Chondrocyte (in vitro differentiated cells): ENCODE results near the gene ZGLP1. TPM values are rescaled to one million over a fixed set of nuclear protein-coding genes. Genes with fewer than 3 reads are reported as not detected.

Source experiments
- DNase-seq: peaks from one replicate; pipeline ENCODE4 v3.0.0; 2021; ENCODE audit warnings: mixed read lengths, low spot score
- H3K27ac Mint-ChIP-seq: one replicate; pipeline ENCODE4 v1.8.0; 2021; ENCODE audit warnings: mild to moderate bottlenecking, moderate library complexity, mixed read lengths; ENCODE audit not compliant: unreplicated experiment
- H3K27me3 Mint-ChIP-seq: 2 replicates; pipeline ENCODE4 v1.8.0; 2021; ENCODE audit warnings: low read depth, mixed read lengths
- H3K36me3 Mint-ChIP-seq: 2 replicates; pipeline ENCODE4 v1.8.0; 2021; ENCODE audit warnings: low read depth, mixed read lengths
- H3K4me1 Mint-ChIP-seq: 2 replicates; pipeline ENCODE4 v1.8.0; 2021; ENCODE audit warnings: low read depth, mild to moderate bottlenecking, mixed read lengths
- H3K4me3 Mint-ChIP-seq: one replicate; pipeline ENCODE4 v1.8.0; 2021; ENCODE audit warnings: mild to moderate bottlenecking, moderate library complexity, mixed read lengths; ENCODE audit not compliant: unreplicated experiment
- H3K9me3 Mint-ChIP-seq: 2 replicates; pipeline ENCODE4 v1.8.0; 2021; ENCODE audit warnings: low read depth, mixed read lengths
- CTCF ChIP-seq: fragments of 200-600 bp; sonication (generic); IDR thresholded peaks from 2 replicates; pipeline ENCODE4 v1.5.0; 2021; ENCODE audit warnings: antibody characterized with exemption, mild to moderate bottlenecking, moderate library complexity
- total RNA-seq: library from RNA; stranded (reverse); gene quantifications from 3 replicates; pipeline ENCODE4 v1.2.1, GENCODE V29; 2021

ZGLP1 gene
- total RNA-seq, 1 donor from 2014 or later: 3.4 TPM

DNA sequence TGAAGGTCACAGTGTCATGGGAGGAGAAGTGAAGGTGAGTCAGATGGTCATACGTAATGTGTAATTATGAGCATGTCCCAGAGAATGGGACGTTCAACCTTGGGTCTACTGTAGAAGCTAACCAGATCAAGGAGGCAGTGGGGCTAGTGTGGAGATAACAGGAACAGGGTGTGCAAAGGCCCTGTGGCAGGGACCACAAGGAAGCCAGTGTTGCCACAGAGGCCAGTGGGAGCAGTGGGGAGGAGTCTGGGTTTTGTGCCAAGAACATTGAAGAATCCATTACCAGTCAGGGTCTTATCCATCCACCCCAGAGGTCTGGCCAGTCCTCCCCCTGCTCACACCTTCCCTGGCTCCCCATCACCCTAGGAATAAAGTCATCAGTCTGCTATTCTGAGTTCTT is 54.3 kb downstream of the ZGLP1 start:
- H3K27me3 Mint-ChIP-seq: no peaks in the 10 kb centered on the region
- peaks cover 24% of the 10 kb centered on the region for H3K36me3 Mint-ChIP-seq
- H3K9me3 Mint-ChIP-seq: no peaks in the 10 kb centered on the region
- TF ChIP-seq CTCF: no peak
- DNase-seq: no peak
- no peak overlapping the region for H3K4me3 Mint-ChIP-seq
- peaks cover 17% of the 10 kb centered on the region for H3K4me1 Mint-ChIP-seq
- H3K27ac Mint-ChIP-seq: no peak overlapping the region

Other genes starting within 250 kb of the ZGLP1 start
- gene SHFL, start 223.5 kb downstream of the ZGLP1 start, total RNA-seq: 15.8 to 21.8 TPM (median 19.9 TPM) in 3 replicates
- gene ANGPTL6, start 207.1 kb downstream of the ZGLP1 start, total RNA-seq: 0.45 to 0.46 TPM in 2 of 3 replicates, not detected in the other
- gene PPAN, start 203.5 kb downstream of the ZGLP1 start, total RNA-seq: 28.2 to 33.1 TPM (median 31.0 TPM) in 3 replicates
- 9.5 to 13.5 TPM (median 10.4 TPM) in 3 replicates for gene P2RY11, start 198.1 kb downstream of the ZGLP1 start, total RNA-seq
- 145 to 149 TPM (median 146 TPM) in 3 replicates for gene EIF3G, start 189.9 kb downstream of the ZGLP1 start, total RNA-seq
- 46.1 to 90.2 TPM (median 47.8 TPM) in 3 replicates for gene DNMT1, start 114.9 kb downstream of the ZGLP1 start, total RNA-seq
- 4.7 to 13.4 TPM (median 12.0 TPM) in 3 replicates for gene S1PR2, start 78.5 kb downstream of the ZGLP1 start, total RNA-seq
- 39.4 to 46.1 TPM (median 39.6 TPM) in 3 replicates for gene MRPL4, start 57.6 kb downstream of the ZGLP1 start, total RNA-seq
- 3.5 to 21.8 TPM (median 19.0 TPM) in 3 replicates for gene ICAM1, start 38.7 kb downstream of the ZGLP1 start, total RNA-seq
- gene ICAM4, start 22.9 kb downstream of the ZGLP1 start, total RNA-seq: 0.31 TPM in 1 of 3 replicates, not detected in the others
- 2.2 to 9.3 TPM (median 8.9 TPM) in 3 replicates for gene ICAM5, start 19.9 kb downstream of the ZGLP1 start, total RNA-seq
- gene FDX2, start 6.2 kb upstream of the ZGLP1 start, total RNA-seq: 21.0 to 22.3 TPM (median 21.2 TPM) in 3 replicates
- 32.3 to 38.2 TPM (median 33.0 TPM) in 3 replicates for gene RAVER1, start 23.7 kb upstream of the ZGLP1 start, total RNA-seq
- gene ICAM3, start 29.8 kb upstream of the ZGLP1 start, total RNA-seq: 14.0 to 17.0 TPM (median 15.3 TPM) in 3 replicates
- 94.4 to 132 TPM (median 104 TPM) in 3 replicates for gene TYK2, start 70.8 kb upstream of the ZGLP1 start, total RNA-seq
- gene CDC37, start 93.7 kb upstream of the ZGLP1 start, total RNA-seq: 137 to 159 TPM (median 141 TPM) in 3 replicates
- 16.8 to 18.9 TPM (median 18.8 TPM) in 3 replicates for gene PDE4A, start 110.7 kb upstream of the ZGLP1 start, total RNA-seq
- 69.3 to 79.9 TPM (median 70.9 TPM) in 3 replicates for gene KEAP1, start 193.5 kb upstream of the ZGLP1 start, total RNA-seq
- 3.7 to 6.7 TPM (median 6.4 TPM) in 3 replicates for gene S1PR5, start 207.6 kb upstream of the ZGLP1 start, total RNA-seq
- 14.8 to 23.2 TPM (median 21.7 TPM) in 3 replicates for gene ATG4D, start 234.1 kb upstream of the ZGLP1 start, total RNA-seq